B cell (primary cell): Measurements from ENCODE around the gene PTPRQ.

ENCODE experiments used
- EZH2 ChIP-seq: IDR thresholded peaks from 2 replicates; pipeline ENCODE4 v1.6.1; 2012; ENCODE audit warnings: borderline replicate concordance, low read depth, mild to moderate bottlenecking, moderate library complexity, low read length; ENCODE audit not compliant: insufficient read depth, poor library complexity, severe bottlenecking
- TF ChIP-seq, protein P1 (sequence below): fragments of 200-600 bp; IDR thresholded peaks from one replicate; pipeline ENCODE4 v1.8.0; 2022; ENCODE audit warnings: antibody characterized with exemption, mild to moderate bottlenecking

DNA sequence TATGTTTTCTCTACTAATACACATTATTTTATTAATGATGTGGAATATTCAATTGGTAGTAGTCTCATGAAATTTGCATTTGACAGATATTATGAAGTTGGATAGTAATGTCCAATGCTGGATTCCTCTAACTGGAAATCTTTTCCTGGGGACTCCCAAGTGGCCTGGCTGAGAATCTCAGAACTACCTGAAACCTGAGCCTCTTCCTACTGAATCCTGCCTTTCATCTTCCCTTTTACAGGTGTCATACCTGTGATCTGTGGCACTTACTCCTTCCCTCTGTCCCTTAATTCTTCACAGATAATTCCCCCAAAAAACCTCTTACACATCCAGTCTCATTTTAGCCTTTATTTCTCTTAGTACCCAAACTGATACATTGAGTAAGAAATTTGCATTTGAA, 173.7 kb downstream of the PTPRQ start:
- TF ChIP-seq, protein P1, sequence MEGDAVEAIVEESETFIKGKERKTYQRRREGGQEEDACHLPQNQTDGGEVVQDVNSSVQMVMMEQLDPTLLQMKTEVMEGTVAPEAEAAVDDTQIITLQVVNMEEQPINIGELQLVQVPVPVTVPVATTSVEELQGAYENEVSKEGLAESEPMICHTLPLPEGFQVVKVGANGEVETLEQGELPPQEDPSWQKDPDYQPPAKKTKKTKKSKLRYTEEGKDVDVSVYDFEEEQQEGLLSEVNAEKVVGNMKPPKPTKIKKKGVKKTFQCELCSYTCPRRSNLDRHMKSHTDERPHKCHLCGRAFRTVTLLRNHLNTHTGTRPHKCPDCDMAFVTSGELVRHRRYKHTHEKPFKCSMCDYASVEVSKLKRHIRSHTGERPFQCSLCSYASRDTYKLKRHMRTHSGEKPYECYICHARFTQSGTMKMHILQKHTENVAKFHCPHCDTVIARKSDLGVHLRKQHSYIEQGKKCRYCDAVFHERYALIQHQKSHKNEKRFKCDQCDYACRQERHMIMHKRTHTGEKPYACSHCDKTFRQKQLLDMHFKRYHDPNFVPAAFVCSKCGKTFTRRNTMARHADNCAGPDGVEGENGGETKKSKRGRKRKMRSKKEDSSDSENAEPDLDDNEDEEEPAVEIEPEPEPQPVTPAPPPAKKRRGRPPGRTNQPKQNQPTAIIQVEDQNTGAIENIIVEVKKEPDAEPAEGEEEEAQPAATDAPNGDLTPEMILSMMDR: no peak
- TF ChIP-seq EZH2: no peak
